Tibial nerve (tissue), 4 donors: ENCODE results near the gene KAT2A.

Experiments used
- EP300 ChIP-seq, 2 donors: sonication (generic); formaldehyde crosslinking; IDR thresholded peaks; one replicate each; pipeline ENCODE4 v1.6.1; 2017; ENCODE audit warnings: antibody characterized with exemption in 2 of 2, mild to moderate bottlenecking in 1 of 2
- POLR2A ChIP-seq, 2 donors: fragments of 450-650 bp; IDR thresholded peaks; one replicate each; pipeline ENCODE4 v1.6.1; 2017; ENCODE audit warnings: antibody characterized with exemption in 2 of 2, mild to moderate bottlenecking in 2 of 2, moderate library complexity in 2 of 2
- TF ChIP-seq, protein P1 (sequence below), 5 experiments: fragments of 200-600 bp in 3 of 5; fragments of 450-650 bp in 2 of 5; sonication (generic) in 3 of 5; IDR thresholded peaks; one replicate each; pipeline ENCODE4 v1.5.1; 2016 to 2019; ENCODE audit warnings: antibody characterized with exemption in 5 of 5, mild to moderate bottlenecking in 3 of 5, moderate library complexity in 2 of 5

DNA sequence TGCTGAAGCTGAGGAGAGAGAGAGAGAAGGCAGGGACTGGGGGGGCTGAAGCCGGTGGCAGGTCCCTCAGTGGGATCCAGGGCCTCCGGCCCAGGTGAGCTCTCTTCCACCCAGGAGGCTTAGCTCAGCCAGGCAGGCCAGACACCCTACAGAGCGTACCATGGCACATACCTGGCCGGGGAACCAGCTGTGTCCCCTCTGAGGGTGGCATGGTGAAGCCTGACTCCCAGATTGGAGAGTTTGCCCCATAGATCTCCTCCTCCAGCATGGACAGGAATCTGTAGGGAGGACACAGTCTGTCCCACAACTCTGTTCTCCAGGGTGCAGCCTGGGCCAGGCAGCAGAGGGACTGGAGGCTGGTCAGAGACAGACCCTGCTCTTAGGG, 3.0 kb downstream of the KAT2A start:
- TF ChIP-seq, protein P1, sequence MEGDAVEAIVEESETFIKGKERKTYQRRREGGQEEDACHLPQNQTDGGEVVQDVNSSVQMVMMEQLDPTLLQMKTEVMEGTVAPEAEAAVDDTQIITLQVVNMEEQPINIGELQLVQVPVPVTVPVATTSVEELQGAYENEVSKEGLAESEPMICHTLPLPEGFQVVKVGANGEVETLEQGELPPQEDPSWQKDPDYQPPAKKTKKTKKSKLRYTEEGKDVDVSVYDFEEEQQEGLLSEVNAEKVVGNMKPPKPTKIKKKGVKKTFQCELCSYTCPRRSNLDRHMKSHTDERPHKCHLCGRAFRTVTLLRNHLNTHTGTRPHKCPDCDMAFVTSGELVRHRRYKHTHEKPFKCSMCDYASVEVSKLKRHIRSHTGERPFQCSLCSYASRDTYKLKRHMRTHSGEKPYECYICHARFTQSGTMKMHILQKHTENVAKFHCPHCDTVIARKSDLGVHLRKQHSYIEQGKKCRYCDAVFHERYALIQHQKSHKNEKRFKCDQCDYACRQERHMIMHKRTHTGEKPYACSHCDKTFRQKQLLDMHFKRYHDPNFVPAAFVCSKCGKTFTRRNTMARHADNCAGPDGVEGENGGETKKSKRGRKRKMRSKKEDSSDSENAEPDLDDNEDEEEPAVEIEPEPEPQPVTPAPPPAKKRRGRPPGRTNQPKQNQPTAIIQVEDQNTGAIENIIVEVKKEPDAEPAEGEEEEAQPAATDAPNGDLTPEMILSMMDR (IDR thresholded peaks at IDR 0.05): no peak
- TF ChIP-seq EP300 (IDR thresholded peaks at IDR 0.05): no peak
- no peak for TF ChIP-seq POLR2A (IDR thresholded peaks at IDR 0.05)
